ENCODE measurements around the gene PTPRN2.

The PTPRN2 gene

DNA sequence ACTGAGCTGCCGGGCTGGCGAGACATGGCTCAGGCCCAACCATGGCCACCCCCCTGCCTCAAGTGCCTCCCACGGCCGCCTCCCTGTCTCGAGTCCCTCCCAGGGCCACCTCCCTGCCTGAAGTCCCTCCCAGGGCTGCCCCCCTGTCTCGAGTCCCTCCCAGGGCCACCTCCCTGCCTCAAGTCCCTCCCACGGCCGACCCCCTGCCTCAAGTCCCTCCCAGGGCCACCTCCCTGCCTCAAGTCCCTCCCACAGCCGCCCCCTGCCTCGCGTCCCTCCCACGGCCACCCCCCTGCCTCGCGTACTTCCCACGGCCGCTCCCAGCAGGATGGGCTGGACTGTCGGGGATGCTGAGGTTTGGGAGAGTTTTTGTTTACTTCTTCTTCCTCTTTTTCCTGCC is 462.5 kb downstream of the PTPRN2 start:
- TF ChIP-seq, protein P1, sequence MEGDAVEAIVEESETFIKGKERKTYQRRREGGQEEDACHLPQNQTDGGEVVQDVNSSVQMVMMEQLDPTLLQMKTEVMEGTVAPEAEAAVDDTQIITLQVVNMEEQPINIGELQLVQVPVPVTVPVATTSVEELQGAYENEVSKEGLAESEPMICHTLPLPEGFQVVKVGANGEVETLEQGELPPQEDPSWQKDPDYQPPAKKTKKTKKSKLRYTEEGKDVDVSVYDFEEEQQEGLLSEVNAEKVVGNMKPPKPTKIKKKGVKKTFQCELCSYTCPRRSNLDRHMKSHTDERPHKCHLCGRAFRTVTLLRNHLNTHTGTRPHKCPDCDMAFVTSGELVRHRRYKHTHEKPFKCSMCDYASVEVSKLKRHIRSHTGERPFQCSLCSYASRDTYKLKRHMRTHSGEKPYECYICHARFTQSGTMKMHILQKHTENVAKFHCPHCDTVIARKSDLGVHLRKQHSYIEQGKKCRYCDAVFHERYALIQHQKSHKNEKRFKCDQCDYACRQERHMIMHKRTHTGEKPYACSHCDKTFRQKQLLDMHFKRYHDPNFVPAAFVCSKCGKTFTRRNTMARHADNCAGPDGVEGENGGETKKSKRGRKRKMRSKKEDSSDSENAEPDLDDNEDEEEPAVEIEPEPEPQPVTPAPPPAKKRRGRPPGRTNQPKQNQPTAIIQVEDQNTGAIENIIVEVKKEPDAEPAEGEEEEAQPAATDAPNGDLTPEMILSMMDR (IDR thresholded peaks at IDR 0.05; ENCODE audit: control insufficient read depth, extremely low read depth, insufficient read depth): no peak
- DNase-seq (ENCODE audit: low read depth): no peak
- no peak overlapping the region for H3K4me3 ChIP-seq (ENCODE audit: low read depth, low read length)

DNA sequence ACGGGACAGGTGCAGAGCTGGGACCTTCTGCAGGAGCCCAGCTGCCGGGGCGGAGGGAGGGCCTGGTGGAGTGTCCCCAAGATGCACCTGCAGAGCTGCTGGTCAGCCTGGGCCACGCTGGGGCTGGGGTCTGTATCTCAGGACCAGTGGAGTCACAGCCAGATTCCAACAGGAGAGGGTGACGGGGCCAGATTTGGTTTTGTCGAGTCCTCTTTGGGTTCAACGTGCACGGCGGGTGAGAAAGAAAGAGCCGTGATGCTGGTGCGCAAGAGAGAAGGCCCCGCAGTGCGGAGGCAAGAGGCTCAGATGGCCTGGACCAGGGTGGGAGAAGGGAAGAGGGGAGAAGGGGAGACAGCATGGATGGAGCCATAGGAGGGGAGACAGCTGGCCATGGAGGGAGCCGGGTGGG is 462.9 kb downstream of the PTPRN2 start:
- TF ChIP-seq, protein P1 (IDR thresholded peaks at IDR 0.05; ENCODE audit: control insufficient read depth, extremely low read depth, insufficient read depth): no peak
- no peak overlapping the region for H3K4me3 ChIP-seq (ENCODE audit: low read depth, low read length)
- no peak for DNase-seq (ENCODE audit: low read depth)

DNA sequence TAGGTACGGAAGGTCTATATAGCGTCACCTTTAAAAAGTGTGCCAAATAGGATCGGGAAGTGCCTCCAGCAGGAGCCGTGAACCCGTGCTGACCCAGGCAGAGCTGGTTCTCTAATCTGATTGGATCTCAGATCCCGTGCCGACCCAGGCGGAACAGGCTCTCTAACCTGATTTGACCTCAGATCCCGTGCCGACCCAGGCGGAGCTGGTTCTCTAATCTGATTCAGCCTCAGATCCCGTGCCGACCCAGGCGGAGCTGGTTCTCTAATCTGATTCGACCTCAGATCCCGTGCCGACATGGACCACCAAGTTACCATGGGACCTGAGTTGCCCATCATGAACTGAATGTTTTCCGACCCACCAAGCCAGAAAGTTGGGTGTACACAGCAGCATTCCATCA is 463.9 kb downstream of the PTPRN2 start:
- TF ChIP-seq, protein P1 (IDR thresholded peaks at IDR 0.05; ENCODE audit: control insufficient read depth, extremely low read depth, insufficient read depth): no peak
- DNase-seq (ENCODE audit: low read depth): no peak
- H3K4me3 ChIP-seq (ENCODE audit: low read depth, low read length): no peak overlapping the region

DNA sequence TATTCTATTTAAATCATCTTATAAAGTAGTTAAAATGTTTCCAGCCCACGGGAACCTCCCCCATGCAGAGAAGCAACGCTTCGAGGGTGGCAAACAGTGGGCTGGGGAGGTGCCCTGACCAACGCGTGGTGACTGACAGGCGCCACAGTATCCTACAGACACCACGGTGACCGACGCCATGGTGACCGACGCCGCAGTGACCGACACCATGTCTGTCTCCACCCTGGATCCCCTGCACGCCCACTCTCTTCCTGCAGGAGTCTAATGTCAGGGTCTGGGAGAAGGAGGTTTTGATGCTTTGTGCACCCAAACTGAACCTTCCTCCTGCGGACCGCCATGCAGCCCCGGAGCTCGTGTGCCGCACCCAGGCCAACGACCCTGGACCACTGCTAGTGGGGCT is 464.4 kb downstream of the PTPRN2 start:
- no peak overlapping the region for H3K4me3 ChIP-seq (ENCODE audit: low read depth, low read length)
- DNase-seq (ENCODE audit: low read depth): no peak
- TF ChIP-seq, protein P1 (IDR thresholded peaks at IDR 0.05; ENCODE audit: control insufficient read depth, extremely low read depth, insufficient read depth): no peak

DNA sequence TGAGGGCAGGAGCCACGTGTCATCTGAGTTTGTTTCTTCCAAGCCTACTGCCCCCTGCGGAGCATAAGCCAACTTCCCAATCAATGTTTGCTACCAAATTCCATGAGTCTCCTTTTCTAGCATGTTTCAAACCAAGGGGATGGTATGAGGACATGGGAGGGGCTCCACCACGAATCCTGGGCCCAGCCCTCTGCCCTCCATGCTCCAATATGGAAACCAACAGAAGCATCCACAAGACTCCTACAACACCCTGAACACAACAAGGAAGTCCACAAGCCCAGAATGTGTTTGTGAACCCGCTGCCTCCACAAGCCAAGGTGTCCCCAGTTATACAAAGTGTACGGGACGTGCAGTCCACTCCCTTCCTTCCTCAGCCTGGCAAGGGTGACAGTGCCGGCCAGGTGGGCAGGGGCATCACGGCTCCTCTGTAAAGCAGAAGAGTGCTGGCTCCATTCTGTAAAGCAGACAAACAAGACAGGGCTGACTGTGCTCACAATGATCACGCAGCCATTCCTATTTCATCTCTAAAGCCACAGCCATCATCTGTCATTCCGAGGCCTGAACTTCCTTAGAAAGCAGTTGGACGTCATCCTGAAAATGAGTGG is 466.1 kb downstream of the PTPRN2 start:
- no peak overlapping the region for H3K4me3 ChIP-seq (ENCODE audit: low read depth, low read length)
- TF ChIP-seq, protein P1 (IDR thresholded peaks at IDR 0.05; ENCODE audit: control insufficient read depth, extremely low read depth, insufficient read depth): no peak
- DNase-seq (ENCODE audit: low read depth): no peak

DNA sequence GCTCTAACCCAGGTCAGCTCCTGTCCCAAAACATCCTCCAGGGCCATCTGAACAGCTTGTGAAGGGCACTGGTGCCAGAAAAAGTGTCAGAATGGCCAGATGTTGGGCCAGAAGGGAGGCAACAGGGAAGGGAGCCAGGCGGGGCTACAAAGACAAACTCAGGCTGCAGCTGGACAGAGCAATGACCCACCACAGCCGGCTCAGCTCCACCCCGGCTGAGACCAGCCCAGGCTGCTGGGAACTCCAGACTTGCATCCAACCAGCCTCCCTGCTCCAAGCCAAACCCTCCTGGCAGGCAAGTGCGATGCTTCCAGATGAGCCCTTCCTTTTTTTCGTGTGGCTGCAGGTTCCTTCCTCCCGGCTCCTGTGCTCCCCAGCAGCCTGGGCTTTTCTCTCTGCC is 466.9 kb downstream of the PTPRN2 start:
- TF ChIP-seq, protein P1 (IDR thresholded peaks at IDR 0.05; ENCODE audit: control insufficient read depth, extremely low read depth, insufficient read depth): no peak
- DNase-seq (ENCODE audit: low read depth): no peak
- no peak overlapping the region for H3K4me3 ChIP-seq (ENCODE audit: low read depth, low read length)

DNA sequence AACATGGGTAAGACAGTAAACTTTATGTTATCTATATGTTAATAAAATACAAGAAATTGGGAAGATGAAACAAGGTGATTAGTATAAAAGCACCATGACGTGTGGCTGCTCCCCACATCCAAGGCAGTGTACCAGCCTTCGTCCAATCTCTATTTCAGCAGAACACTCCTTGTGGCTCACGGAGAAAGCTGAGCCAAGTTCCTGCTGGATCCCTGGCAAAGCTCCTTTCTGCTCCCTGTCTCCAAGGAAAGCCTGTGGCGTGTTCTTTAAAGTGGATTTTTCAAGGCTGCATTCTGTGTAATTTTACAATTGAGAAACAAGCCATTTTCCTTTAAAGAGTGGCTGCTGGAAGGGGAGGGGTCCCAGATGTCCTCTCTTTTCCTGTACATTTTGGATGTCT is 467.3 kb downstream of the PTPRN2 start:
- H3K4me3 ChIP-seq (ENCODE audit: low read depth, low read length): no peak overlapping the region
- DNase-seq (ENCODE audit: low read depth): no peak
- TF ChIP-seq, protein P1 (IDR thresholded peaks at IDR 0.05; ENCODE audit: control insufficient read depth, extremely low read depth, insufficient read depth): no peak

All from LNCaP clone FGC (cell line).